ENCODE results near the gene SLC35D3.
"Not testable (repeated sequence)": the region's sequence is repeated elsewhere in the genome, so short reads cannot be mapped to it uniquely, and the experiment has no call there.

SLC35D3 gene

GRCh38 chr6:136923116-136923953 is 1.2 kb downstream of the SLC35D3 start:
- no peak for DNase-seq

GRCh38 chr6:136923954-136924673 is 2.0 kb downstream of the SLC35D3 start:
- no peak for DNase-seq

- no peak for DNase-seq
Measured at GRCh38 chr6:136926383-136926782, 4.3 kb downstream of the SLC35D3 start.

GRCh38 chr6:136927292-136927691 is 5.2 kb downstream of the SLC35D3 start:
- DNase-seq: no peak

GRCh38 chr6:136930528-136930927 is 8.4 kb downstream of the SLC35D3 start:
- DNase-seq: no peak

- DNase-seq: no peak
Measured at GRCh38 chr6:136932599-136932998, 10.5 kb downstream of the SLC35D3 start.

GRCh38 chr6:136945072-136945471 is 23.0 kb downstream of the SLC35D3 start:
- no peak for DNase-seq

GRCh38 chr6:136945711-136946121 is 23.6 kb downstream of the SLC35D3 start:
- no peak for DNase-seq

GRCh38 chr6:136947037-136947436 is 24.9 kb downstream of the SLC35D3 start:
- DNase-seq: no peak

GRCh38 chr6:136949957-136950356 is 27.9 kb downstream of the SLC35D3 start:
- not testable (repeated sequence) for DNase-seq

GRCh38 chr6:136950436-136951126 is 28.5 kb downstream of the SLC35D3 start:
- DNase-seq: no peak

- no peak for DNase-seq
Measured at GRCh38 chr6:136952714-136953260, 30.7 kb downstream of the SLC35D3 start.

GRCh38 chr6:136955123-136955522 is 33.0 kb downstream of the SLC35D3 start:
- no peak for DNase-seq

GRCh38 chr6:136956590-136957544 is 34.8 kb downstream of the SLC35D3 start:
- DNase-seq: no peak

GRCh38 chr6:136958168-136958567 is 36.1 kb downstream of the SLC35D3 start:
- no peak for DNase-seq

GRCh38 chr6:136959471-136959891 is 37.4 kb downstream of the SLC35D3 start:
- DNase-seq: no peak

GRCh38 chr6:136959935-136960334 is 37.8 kb downstream of the SLC35D3 start:
- DNase-seq: not testable (repeated sequence)

- no peak for DNase-seq
Measured at GRCh38 chr6:136960781-136961180, 38.7 kb downstream of the SLC35D3 start.

- no peak for DNase-seq
Measured at GRCh38 chr6:136961848-136962247, 39.7 kb downstream of the SLC35D3 start.

- DNase-seq: peak; percentile 77
Measured at GRCh38 chr6:136962661-136963060, 40.6 kb downstream of the SLC35D3 start.

- no peak for DNase-seq
Measured at GRCh38 chr6:136963259-136963658, 41.2 kb downstream of the SLC35D3 start.

- DNase-seq: no peak
Measured at GRCh38 chr6:136964398-136964797, 42.3 kb downstream of the SLC35D3 start.

Measured in DMS 273 treated with DMSO at 0.1 percent for 48 hours (cell line).